Eye (tissue), 1 donor: ENCODE measurements around the gene MAP3K20.
"Not testable (repeated sequence)": the region's sequence is repeated elsewhere in the genome, so short reads cannot be mapped to it uniquely, and the experiment has no call there.

ENCODE experiments used
- DNase-seq: peaks from one replicate; pipeline ENCODE4 v3.0.0-alpha.2; 2015

Gene MAP3K20

GRCh38 chr2:173238831-173239230 lies 163.2 kb downstream of the MAP3K20 start:
- DNase-seq, result no peak

- DNase-seq, result no peak
Observed at GRCh38 chr2:173239644-173240043, 164.0 kb downstream of the MAP3K20 start.

DNA sequence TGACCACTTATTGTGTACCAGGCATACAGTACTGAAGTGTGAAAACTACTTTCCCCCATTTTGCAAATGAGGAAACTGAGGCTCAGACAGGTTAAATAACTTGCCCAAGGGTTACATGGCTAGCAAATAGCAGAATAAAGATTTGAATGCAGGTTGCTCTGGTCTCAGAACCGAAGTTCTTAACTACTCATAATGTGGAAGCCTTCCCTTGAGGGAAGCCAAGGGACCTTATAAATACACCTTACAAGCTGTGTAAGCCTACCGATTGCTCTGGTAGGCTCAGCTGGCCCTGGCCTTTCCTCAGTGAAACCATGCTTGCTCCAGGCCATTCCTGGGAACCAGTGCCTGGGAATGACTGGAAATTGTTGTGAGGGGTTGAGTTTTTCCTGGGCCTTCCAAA lies 164.4 kb downstream of the MAP3K20 start:
- no peak for DNase-seq

- DNase-seq, result no peak
Observed at GRCh38 chr2:173241643-173242042, 166.0 kb downstream of the MAP3K20 start.

GRCh38 chr2:173247156-173247555 lies 171.5 kb downstream of the MAP3K20 start:
- no peak for DNase-seq

DNA sequence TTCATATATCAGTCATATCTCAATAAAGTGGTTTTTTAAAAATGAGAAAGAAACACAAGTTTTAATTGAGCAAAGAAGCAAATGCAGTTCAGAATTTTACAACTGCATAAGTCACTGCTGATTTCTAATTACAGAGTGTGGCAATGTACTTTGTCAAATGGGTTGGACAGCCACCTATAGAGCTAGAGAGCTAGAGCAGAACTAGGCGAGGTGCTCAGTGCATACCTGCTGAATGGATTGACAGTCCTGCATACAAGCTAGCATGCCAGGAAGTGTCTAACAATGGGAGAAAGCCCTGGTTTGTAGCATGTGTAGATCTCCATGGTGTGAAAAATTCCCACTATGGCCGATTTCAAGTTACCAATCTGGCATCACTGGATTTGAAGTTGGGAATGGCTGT lies 172.7 kb downstream of the MAP3K20 start:
- no peak for DNase-seq

GRCh38 chr2:173249661-173250641 lies 174.3 kb downstream of the MAP3K20 start:
- DNase-seq, result peak; percentile 77

DNA sequence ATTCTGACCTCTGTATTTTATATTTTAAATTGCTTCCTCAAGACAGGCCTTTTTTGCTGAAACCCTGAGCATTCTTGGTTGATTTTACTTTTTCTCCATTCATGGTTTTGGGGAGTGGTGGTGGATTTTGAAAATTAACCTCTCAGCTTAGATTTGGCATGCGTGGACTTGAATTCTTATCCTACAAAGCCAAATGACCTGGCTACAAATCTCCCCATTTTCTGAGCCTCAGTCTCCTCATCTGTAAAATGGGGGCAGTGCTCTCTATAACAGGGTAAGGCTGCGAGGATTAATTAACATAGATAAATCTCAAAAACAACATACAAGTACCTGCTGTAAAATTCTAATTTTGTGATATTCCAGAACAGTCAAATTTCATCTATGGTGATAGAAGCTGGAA lies 175.6 kb downstream of the MAP3K20 start:
- DNase-seq, result no peak

DNA sequence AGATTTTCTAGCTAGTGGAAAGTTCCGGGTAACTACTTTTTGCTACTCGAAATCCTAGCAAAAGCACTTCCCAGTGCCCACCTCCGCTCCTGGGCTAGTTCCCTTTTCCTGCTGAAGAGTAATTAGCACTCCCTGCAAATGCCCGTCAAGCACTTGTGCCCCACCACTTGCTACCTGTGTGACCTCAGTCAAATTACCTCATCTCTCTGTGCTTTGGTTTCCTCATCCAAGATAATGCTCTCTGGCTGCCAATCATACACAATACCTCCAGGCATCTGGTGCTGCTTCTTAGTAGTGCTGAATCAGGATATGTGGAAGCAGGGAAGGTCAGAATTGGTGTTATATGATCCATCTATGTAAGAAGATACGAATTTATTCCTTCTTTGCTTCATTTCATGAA lies 176.9 kb downstream of the MAP3K20 start:
- no peak for DNase-seq

- DNase-seq, result no peak
Observed at GRCh38 chr2:173254659-173255058, 179.0 kb downstream of the MAP3K20 start.

GRCh38 chr2:173258701-173259100 lies 183.1 kb downstream of the MAP3K20 start:
- DNase-seq, result no peak

DNA sequence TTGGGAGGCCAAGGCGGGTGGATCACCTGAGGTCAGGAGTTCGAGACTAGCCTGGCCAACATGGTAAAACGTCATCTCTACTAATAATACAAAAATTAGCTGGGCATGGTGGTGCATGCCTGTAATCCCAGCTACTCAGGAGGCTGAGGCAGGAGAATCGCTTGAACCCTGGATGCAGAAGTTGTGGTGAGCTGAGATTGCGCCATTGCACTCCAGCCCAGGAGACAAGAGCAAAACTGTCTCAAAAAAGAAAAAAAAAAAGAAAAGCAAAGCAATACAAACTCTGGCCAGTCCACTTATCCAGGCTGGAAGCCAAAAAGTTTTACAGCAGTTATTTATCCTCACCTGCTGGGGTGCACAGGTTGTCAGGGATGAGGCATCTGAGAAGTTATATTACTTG lies 186.7 kb downstream of the MAP3K20 start:
- DNase-seq, result not testable (repeated sequence)

- no peak for DNase-seq
Observed at GRCh38 chr2:173264151-173264550, 188.5 kb downstream of the MAP3K20 start.

- no peak for DNase-seq
Observed at GRCh38 chr2:173264603-173265366, 189.1 kb downstream of the MAP3K20 start.

GRCh38 chr2:173271135-173271534 lies 195.5 kb downstream of the MAP3K20 start:
- no peak for DNase-seq

GRCh38 chr2:173271825-173272224 lies 196.2 kb downstream of the MAP3K20 start:
- no peak for DNase-seq

GRCh38 chr2:173272849-173273248 lies 197.2 kb downstream of the MAP3K20 start:
- peak; percentile 51 for DNase-seq

DNA sequence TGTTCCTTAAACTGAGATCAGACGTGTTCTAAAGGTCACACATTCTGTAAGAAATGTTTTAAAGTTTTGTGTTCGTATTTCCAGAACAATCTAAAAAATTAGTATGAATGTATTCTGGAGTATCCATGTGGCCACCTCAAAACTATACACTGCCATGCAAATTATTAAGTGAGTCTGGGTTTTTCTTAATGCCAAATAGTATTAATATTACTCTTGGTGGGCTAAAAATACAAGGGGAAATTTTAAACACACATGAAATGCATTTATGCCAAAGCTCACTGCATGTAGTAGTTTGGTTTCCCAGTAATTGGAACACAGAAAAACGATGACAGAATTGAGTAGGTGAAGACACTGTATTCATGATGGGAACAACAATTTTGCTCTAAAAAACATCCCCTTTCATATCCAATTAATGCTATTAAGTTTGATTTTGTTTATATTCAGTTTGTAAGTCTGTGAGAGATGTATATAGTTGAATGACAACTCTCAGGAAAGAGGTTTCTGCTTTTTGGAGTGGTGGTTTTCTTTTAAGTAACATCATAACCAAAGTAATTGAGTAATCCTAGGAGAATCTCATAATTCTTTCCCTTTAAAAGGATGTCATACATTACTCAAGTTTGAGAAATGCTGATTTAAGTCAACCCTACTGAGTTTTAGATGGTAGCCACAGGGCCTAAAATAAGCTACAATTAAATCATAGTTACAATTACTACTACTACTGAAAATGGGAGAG lies 203.3 kb downstream of the MAP3K20 start:
- no peak for DNase-seq

DNA sequence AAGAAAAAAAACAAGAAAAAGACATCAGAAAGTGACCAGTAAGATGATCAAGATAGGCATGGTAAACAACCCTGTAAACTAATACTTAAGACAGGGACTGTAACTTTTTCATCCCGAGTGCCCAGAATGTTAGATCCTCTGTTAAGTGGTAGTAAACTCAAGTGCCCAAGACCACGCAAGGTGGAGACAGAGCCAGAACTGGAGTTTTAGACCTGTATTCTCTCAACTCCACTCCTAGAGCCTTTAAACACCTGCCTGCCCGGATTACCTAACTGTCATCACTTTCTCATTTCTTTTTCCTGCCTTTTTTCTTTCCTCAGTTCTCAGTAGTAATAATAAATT lies 203.9 kb downstream of the MAP3K20 start:
- DNase-seq, result no peak

GRCh38 chr2:173280853-173281252 lies 205.2 kb downstream of the MAP3K20 start:
- DNase-seq, result no peak

GRCh38 chr2:173281898-173282297 lies 206.3 kb downstream of the MAP3K20 start:
- not testable (repeated sequence) for DNase-seq

DNA sequence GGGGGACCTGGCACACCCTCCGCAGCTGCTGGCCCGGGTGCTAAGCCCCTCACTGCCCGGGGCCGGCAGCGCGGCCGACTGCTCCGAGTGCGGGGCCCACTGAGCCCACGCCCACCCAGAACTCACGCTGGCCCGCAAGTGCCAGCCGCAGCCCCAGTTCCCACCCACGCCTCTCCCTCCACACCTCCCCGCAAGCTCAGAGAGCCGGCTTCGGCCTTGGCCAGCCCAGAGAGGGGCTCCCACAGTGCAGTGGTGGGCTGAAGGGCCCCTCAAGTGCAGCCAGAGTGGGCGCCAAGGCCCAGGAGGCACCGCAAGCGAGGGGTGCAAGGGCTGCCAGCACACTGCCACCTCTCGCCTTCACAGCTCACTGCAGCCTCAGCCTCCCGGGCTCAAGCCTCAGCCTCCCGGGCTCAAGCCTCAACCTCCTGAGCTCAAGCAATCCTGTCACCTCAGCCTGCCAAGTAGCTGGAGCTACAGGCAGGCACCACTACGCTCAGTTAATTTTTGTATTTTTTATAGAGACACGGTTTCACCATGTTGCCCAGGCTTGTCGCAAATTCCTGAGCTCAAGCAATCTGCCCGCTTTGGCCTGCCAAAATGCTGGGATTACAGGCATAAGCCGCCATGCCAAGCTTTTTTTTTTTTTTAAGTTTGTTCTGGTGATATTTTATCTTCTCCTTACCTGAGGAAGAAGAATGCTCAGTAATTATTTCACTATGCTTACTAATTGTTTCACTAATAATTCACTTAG lies 207.3 kb downstream of the MAP3K20 start:
- DNase-seq, result no peak
